HepG2 (cell line): ENCODE measurements around the gene JAKMIP2. TPM values are rescaled to one million over a fixed set of nuclear protein-coding genes. Genes with fewer than 3 reads are reported as not detected.

Experiments used
- ARNTL ChIP-seq: sonication (generic); formaldehyde crosslinking; IDR thresholded peaks from 2 replicates; pipeline ENCODE4 v1.4.0; 2020; ENCODE audit warnings: mild to moderate bottlenecking, missing genetic modification reagents
- ATF1 ChIP-seq: IDR thresholded peaks from 2 replicates; pipeline ENCODE4 v1.6.1; 2016; ENCODE audit warnings: mild to moderate bottlenecking, control low read depth
- CC2D1A ChIP-seq: sonication (generic); formaldehyde crosslinking; IDR thresholded peaks from 2 replicates; pipeline ENCODE4 v1.8.1; 2023; ENCODE audit warnings: mild to moderate bottlenecking, missing genetic modification reagents
- CREB1 ChIP-seq, 2 experiments: fragments of 450-650 bp in 1 of 2; IDR thresholded peaks; 2 replicates each; pipeline ENCODE4 v1.6.1; 2016 to 2017; ENCODE audit warnings: control low read depth in 1 of 2, mild to moderate bottlenecking in 1 of 2, missing compliant biosample characterization in 1 of 2, missing genetic modification characterization in 1 of 2
- ELF3 ChIP-seq: IDR thresholded peaks from 2 replicates; pipeline ENCODE4 v1.6.1; 2016; ENCODE audit warnings: missing genetic modification reagents, missing compliant biosample characterization
- FOXA3 ChIP-seq: IDR thresholded peaks from 2 replicates; pipeline ENCODE4 v1.6.1; 2016; ENCODE audit warnings: missing genetic modification reagents, missing compliant biosample characterization
- GATAD2A ChIP-seq: IDR thresholded peaks from 2 replicates; pipeline ENCODE4 v1.6.1; 2016
- HHEX ChIP-seq: IDR thresholded peaks from 2 replicates; pipeline ENCODE4 v1.6.1; 2016; ENCODE audit warnings: control low read depth
- HNF4G ChIP-seq, 2 experiments: sonication (generic) in 1 of 2; formaldehyde crosslinking in 1 of 2; IDR thresholded peaks; 2 replicates each; pipeline versions ENCODE4 v1.4.0 to v1.6.1; 2011 to 2020; ENCODE audit warnings: borderline replicate concordance in 2 of 2, low read depth in 2 of 2, mild to moderate bottlenecking in 2 of 2, low read length in 1 of 2, missing genetic modification reagents in 1 of 2, moderate library complexity in 1 of 2
- MXD4 ChIP-seq: IDR thresholded peaks from 2 replicates; pipeline ENCODE4 v1.6.1; 2016; ENCODE audit warnings: mild to moderate bottlenecking, missing biosample characterization, missing genetic modification reagents
- NCOA5 ChIP-seq: sonication (generic); formaldehyde crosslinking; IDR thresholded peaks from 2 replicates; pipeline ENCODE4 v1.4.0; 2020; ENCODE audit warnings: missing genetic modification reagents
- RARA ChIP-seq: IDR thresholded peaks from 2 replicates; pipeline ENCODE4 v1.6.1; 2016; ENCODE audit warnings: missing genetic modification reagents, missing compliant biosample characterization
- TBX3 ChIP-seq: fragments of 450-650 bp; IDR thresholded peaks from 2 replicates; pipeline ENCODE4 v1.6.1; 2017; ENCODE audit warnings: antibody characterized with exemption, mild to moderate bottlenecking, inconsistent platforms, borderline replicate concordance
- ZNF20 ChIP-seq: sonication (generic); formaldehyde crosslinking; IDR thresholded peaks from 2 replicates; pipeline ENCODE4 v1.4.0; 2020; ENCODE audit warnings: mild to moderate bottlenecking, moderate library complexity, missing genetic modification reagents
- ZNF225 ChIP-seq: sonication (generic); formaldehyde crosslinking; IDR thresholded peaks from 2 replicates; pipeline ENCODE4 v1.4.0; 2020; ENCODE audit warnings: mild to moderate bottlenecking, missing genetic modification reagents
- ZNF282 ChIP-seq: fragments of 450-650 bp; IDR thresholded peaks from 2 replicates; pipeline ENCODE4 v1.6.1; 2018; ENCODE audit not compliant: partially characterized antibody
- ZNF331 ChIP-seq: sonication (generic); formaldehyde crosslinking; IDR thresholded peaks from 2 replicates; pipeline ENCODE4 v1.4.0; 2020; ENCODE audit warnings: missing genetic modification reagents
- ZNF598 ChIP-seq: sonication (generic); formaldehyde crosslinking; IDR thresholded peaks from 2 replicates; pipeline ENCODE4 v1.5.1; 2020; ENCODE audit warnings: mild to moderate bottlenecking, missing genetic modification reagents, borderline replicate concordance
- polyA plus RNA-seq, 8 experiments: library from polyadenylated mRNA; depleted of rRNA in 3 of 8; stranded (reverse) in 7 of 8; unstranded in 1 of 8; fragments of >200 nt; fragmentation: Illumina TruSeq in 4 of 8; extraction: Trizol in 4 of 8; gene quantifications; 2 replicates each; pipeline versions ENCODE4 v1.2.1 to v1.2.3, GENCODE V29; 2011 to 2016; ENCODE audit warnings: low read depth in 4 of 8, missing spikeins in 1 of 8, mixed read lengths in 1 of 8; ENCODE audit not compliant: insufficient read depth in 1 of 8
- total RNA-seq, 5 experiments: library from RNA; depleted of rRNA; stranded (reverse); fragments of >200 nt; fragmentation: Illumina TruSeq; extraction: Trizol; gene quantifications; 2 replicates each; pipeline ENCODE4 v1.2.3, GENCODE V29; 2016; ENCODE audit warnings: low read depth in 1 of 5
- TF ChIP-seq, protein P1 (sequence below): sonication (generic); formaldehyde crosslinking; IDR thresholded peaks from 2 replicates; pipeline ENCODE4 v1.4.0; 2020; ENCODE audit warnings: missing genetic modification reagents, borderline replicate concordance
- TF ChIP-seq, protein P2 (sequence below): IDR thresholded peaks from 2 replicates; pipeline ENCODE4 v1.6.1; 2016; ENCODE audit warnings: low read depth, missing genetic modification reagents, missing compliant biosample characterization
- TF ChIP-seq, protein P3 (sequence below): sonication (generic); formaldehyde crosslinking; IDR thresholded peaks from 2 replicates; pipeline ENCODE4 v1.4.0; 2020; ENCODE audit warnings: mild to moderate bottlenecking, missing genetic modification reagents, borderline replicate concordance
- TF ChIP-seq, protein P4 (sequence below): sonication (generic); formaldehyde crosslinking; IDR thresholded peaks from 2 replicates; pipeline ENCODE4 v1.4.0; 2020; ENCODE audit warnings: missing genetic modification reagents

Gene JAKMIP2
- total and polyA plus RNA-seq, 2 of the 13 experiments (the other 11 are each of a cell fraction or from before 2014, with no cell fraction given) = 0.04 to 2.1 TPM

DNA sequence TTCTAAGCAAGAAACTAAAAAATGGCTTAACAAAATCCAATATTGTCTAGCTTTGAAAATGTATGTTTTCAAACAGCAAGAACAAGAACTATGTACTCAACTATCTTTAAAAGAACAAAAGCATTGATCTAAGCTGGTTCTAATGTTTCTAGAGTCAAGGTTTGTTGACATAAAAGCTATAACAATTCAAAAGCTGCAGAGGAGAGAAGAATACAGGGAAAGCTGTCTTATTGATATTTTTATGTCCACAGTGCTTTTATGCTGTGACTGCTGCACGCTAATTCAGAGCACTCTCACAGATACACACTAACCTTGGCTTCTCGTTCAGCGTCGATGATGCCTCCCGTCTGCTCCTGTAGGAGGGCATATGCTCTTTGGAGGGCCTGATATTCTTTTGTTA lies 143.2 kb downstream of the JAKMIP2 start (continued):
- TF ChIP-seq, protein P1, sequence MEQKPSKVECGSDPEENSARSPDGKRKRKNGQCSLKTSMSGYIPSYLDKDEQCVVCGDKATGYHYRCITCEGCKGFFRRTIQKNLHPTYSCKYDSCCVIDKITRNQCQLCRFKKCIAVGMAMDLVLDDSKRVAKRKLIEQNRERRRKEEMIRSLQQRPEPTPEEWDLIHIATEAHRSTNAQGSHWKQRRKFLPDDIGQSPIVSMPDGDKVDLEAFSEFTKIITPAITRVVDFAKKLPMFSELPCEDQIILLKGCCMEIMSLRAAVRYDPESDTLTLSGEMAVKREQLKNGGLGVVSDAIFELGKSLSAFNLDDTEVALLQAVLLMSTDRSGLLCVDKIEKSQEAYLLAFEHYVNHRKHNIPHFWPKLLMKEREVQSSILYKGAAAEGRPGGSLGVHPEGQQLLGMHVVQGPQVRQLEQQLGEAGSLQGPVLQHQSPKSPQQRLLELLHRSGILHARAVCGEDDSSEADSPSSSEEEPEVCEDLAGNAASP = no peak; the same call in 1 of the 2 replicates
- TF ChIP-seq HHEX (CRISPR knock-in tag) (peak; percentile 16; the same call in 1 of the 2 replicates), GATAD2A (CRISPR knock-in tag) (peak; percentile 82), ARNTL (no peak), HNF4G (IDR thresholded peaks at IDR 0.05; ENCODE audit: borderline replicate concordance, low read depth, low read length) (no peak), HNF4G (CRISPR knock-in tag; IDR thresholded peaks at IDR 0.05; ENCODE audit: borderline replicate concordance, low read depth) (no peak), CC2D1A (CRISPR knock-in tag) (no peak), ZNF282 (no peak), MXD4 (no peak), ELF3 (CRISPR knock-in tag) (no peak), ZNF20 (no peak), ZNF225 (CRISPR knock-in tag) (no peak), FOXA3 (CRISPR knock-in tag) (peak; percentile 72), ZNF331 (CRISPR knock-in tag) (no peak), NCOA5 (CRISPR knock-in tag) (no peak), TBX3 (peak; percentile 71; the same call in 1 of the 2 replicates), RARA (CRISPR knock-in tag) (peak; percentile 71), CREB1 (IDR thresholded peaks at IDR 0.05) (no peak), CREB1 (CRISPR knock-in tag; IDR thresholded peaks at IDR 0.05) (peak; percentile 66), ZNF598 (CRISPR knock-in tag) (no peak), ATF1 (CRISPR knock-in tag) (no peak)
- TF ChIP-seq, protein P2, sequence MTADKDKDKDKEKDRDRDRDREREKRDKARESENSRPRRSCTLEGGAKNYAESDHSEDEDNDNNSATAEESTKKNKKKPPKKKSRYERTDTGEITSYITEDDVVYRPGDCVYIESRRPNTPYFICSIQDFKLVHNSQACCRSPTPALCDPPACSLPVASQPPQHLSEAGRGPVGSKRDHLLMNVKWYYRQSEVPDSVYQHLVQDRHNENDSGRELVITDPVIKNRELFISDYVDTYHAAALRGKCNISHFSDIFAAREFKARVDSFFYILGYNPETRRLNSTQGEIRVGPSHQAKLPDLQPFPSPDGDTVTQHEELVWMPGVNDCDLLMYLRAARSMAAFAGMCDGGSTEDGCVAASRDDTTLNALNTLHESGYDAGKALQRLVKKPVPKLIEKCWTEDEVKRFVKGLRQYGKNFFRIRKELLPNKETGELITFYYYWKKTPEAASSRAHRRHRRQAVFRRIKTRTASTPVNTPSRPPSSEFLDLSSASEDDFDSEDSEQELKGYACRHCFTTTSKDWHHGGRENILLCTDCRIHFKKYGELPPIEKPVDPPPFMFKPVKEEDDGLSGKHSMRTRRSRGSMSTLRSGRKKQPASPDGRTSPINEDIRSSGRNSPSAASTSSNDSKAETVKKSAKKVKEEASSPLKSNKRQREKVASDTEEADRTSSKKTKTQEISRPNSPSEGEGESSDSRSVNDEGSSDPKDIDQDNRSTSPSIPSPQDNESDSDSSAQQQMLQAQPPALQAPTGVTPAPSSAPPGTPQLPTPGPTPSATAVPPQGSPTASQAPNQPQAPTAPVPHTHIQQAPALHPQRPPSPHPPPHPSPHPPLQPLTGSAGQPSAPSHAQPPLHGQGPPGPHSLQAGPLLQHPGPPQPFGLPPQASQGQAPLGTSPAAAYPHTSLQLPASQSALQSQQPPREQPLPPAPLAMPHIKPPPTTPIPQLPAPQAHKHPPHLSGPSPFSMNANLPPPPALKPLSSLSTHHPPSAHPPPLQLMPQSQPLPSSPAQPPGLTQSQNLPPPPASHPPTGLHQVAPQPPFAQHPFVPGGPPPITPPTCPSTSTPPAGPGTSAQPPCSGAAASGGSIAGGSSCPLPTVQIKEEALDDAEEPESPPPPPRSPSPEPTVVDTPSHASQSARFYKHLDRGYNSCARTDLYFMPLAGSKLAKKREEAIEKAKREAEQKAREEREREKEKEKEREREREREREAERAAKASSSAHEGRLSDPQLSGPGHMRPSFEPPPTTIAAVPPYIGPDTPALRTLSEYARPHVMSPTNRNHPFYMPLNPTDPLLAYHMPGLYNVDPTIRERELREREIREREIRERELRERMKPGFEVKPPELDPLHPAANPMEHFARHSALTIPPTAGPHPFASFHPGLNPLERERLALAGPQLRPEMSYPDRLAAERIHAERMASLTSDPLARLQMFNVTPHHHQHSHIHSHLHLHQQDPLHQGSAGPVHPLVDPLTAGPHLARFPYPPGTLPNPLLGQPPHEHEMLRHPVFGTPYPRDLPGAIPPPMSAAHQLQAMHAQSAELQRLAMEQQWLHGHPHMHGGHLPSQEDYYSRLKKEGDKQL (CRISPR knock-in tag) = peak; percentile 76
- TF ChIP-seq, protein P3, sequence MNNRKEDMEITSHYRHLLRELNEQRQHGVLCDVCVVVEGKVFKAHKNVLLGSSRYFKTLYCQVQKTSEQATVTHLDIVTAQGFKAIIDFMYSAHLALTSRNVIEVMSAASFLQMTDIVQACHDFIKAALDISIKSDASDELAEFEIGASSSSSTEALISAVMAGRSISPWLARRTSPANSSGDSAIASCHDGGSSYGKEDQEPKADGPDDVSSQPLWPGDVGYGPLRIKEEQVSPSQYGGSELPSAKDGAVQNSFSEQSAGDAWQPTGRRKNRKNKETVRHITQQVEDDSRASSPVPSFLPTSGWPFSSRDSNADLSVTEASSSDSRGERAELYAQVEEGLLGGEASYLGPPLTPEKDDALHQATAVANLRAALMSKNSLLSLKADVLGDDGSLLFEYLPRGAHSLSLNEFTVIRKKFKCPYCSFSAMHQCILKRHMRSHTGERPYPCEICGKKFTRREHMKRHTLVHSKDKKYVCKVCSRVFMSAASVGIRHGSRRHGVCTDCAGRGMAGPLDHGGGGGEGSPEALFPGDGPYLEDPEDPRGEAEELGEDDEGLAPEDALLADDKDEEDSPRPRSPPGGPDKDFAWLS = no peak
- TF ChIP-seq, protein P4, sequence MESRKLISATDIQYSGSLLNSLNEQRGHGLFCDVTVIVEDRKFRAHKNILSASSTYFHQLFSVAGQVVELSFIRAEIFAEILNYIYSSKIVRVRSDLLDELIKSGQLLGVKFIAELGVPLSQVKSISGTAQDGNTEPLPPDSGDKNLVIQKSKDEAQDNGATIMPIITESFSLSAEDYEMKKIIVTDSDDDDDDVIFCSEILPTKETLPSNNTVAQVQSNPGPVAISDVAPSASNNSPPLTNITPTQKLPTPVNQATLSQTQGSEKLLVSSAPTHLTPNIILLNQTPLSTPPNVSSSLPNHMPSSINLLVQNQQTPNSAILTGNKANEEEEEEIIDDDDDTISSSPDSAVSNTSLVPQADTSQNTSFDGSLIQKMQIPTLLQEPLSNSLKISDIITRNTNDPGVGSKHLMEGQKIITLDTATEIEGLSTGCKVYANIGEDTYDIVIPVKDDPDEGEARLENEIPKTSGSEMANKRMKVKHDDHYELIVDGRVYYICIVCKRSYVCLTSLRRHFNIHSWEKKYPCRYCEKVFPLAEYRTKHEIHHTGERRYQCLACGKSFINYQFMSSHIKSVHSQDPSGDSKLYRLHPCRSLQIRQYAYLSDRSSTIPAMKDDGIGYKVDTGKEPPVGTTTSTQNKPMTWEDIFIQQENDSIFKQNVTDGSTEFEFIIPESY (CRISPR knock-in tag) = no peak
